Loucy (cell line): ENCODE data around the gene LRRC15.

Source experiments
- EZH2phosphoT487 ChIP-seq: fragments of 200-600 bp; IDR thresholded peaks from 2 replicates; pipeline ENCODE4 v1.6.1; 2018; ENCODE audit warnings: antibody characterized with exemption, mild to moderate bottlenecking, moderate library complexity, borderline replicate concordance
- TF ChIP-seq, protein P1 (sequence below): fragments of 200-600 bp; sonication (generic); conservative IDR thresholded peaks from 2 replicates; pipeline ENCODE4 v1.5.1; 2014; ENCODE audit warnings: mild to moderate bottlenecking, antibody characterized with exemption, low read length

GRCh38 chr3:194407423-194407822 is 37.9 kb upstream of the LRRC15 start:
- TF ChIP-seq, protein P1, sequence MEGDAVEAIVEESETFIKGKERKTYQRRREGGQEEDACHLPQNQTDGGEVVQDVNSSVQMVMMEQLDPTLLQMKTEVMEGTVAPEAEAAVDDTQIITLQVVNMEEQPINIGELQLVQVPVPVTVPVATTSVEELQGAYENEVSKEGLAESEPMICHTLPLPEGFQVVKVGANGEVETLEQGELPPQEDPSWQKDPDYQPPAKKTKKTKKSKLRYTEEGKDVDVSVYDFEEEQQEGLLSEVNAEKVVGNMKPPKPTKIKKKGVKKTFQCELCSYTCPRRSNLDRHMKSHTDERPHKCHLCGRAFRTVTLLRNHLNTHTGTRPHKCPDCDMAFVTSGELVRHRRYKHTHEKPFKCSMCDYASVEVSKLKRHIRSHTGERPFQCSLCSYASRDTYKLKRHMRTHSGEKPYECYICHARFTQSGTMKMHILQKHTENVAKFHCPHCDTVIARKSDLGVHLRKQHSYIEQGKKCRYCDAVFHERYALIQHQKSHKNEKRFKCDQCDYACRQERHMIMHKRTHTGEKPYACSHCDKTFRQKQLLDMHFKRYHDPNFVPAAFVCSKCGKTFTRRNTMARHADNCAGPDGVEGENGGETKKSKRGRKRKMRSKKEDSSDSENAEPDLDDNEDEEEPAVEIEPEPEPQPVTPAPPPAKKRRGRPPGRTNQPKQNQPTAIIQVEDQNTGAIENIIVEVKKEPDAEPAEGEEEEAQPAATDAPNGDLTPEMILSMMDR = no peak
- TF ChIP-seq EZH2phosphoT487 = no peak
